Activated B cell treated with CpG ODN at 0.5 μM for 24 hours (primary cell): ENCODE results near the gene CPEB4. TPM values are rescaled to one million over a fixed set of nuclear protein-coding genes. Genes with fewer than 3 reads are reported as not detected.

Source experiments
- ATAC-seq: fragments of 200-7000 bp; cut with Tn5 transposase; one replicate; pipeline ENCODE4 v1.10.0; 2021; ENCODE audit warnings: low read depth, mild to moderate bottlenecking, moderate library complexity
- CTCF ChIA-PET: fragments of 350-600 bp; sonication (Branson Sonifier 250); formaldehyde crosslinking; loops from one replicate; lab custom pipeline; 2021; ENCODE audit warnings: antibody characterized with exemption; lab: Charles Lee
- POLR2A ChIA-PET: fragments of 350-600 bp; sonication (Branson Sonifier 250); formaldehyde crosslinking; loops from one replicate; lab custom pipeline; 2021; ENCODE audit warnings: antibody characterized with exemption; lab: Charles Lee
- DNase-seq: peaks from one replicate; pipeline ENCODE4 v3.0.0; 2022
- H3K27ac Mint-ChIP-seq: one replicate; pipeline ENCODE4 v1.8.0; 2020; ENCODE audit warnings: mixed read lengths
- H3K27me3 Mint-ChIP-seq: one replicate; pipeline ENCODE4 v1.8.0; 2021; ENCODE audit warnings: mixed read lengths
- H3K36me3 Mint-ChIP-seq: one replicate; pipeline ENCODE4 v1.8.0; 2021; ENCODE audit warnings: low read depth, mixed read lengths
- H3K4me1 Mint-ChIP-seq: one replicate; pipeline ENCODE4 v1.8.0; 2021; ENCODE audit warnings: mixed read lengths
- H3K4me3 Mint-ChIP-seq: one replicate; pipeline ENCODE4 v1.8.0; 2020; ENCODE audit warnings: mild to moderate bottlenecking, mixed read lengths
- H3K9me3 Mint-ChIP-seq: one replicate; pipeline ENCODE4 v1.8.0; 2020; ENCODE audit warnings: mixed read lengths
- CTCF ChIP-seq: fragments of 200-600 bp; IDR thresholded peaks from one replicate; pipeline ENCODE4 v1.8.0; 2022; ENCODE audit warnings: antibody characterized with exemption, mild to moderate bottlenecking
- intact Hi-C: fragments of 100-400 bp; cut with micrococcal nuclease; formaldehyde crosslinking; loops from one replicate; pipeline ENCODE4 v1.15.1; 2024
- total RNA-seq: library from RNA; stranded (reverse); gene quantifications from 2 replicates; pipeline ENCODE4 v1.2.3, GENCODE V29; 2022

The CPEB4 gene
- total RNA-seq, 1 donor from 2014 or later = 30.0 TPM

GRCh38 chr5:173858670-173859407, 29.3 kb upstream of the CPEB4 start:
- H3K27ac Mint-ChIP-seq = no peak overlapping the region
- intact Hi-C loops = no loop called here
- CTCF ChIA-PET = interaction anchor here (0.7 kb wide), 1 partner anchor 17 kb away, joined by 3 read pairs; no protein-coding TSS in a partner anchor
- H3K4me1 Mint-ChIP-seq = peaks cover 7% of the 10 kb centered on the region
- TF ChIP-seq CTCF = no peak
- DNase-seq (no peak), ATAC-seq (no peak)
- H3K36me3 Mint-ChIP-seq = no peaks in the 10 kb centered on the region
- no peaks in the 10 kb centered on the region for H3K9me3 Mint-ChIP-seq
- peaks cover 5% of the 10 kb centered on the region for H3K27me3 Mint-ChIP-seq
- H3K4me3 Mint-ChIP-seq = no peak overlapping the region
- POLR2A ChIA-PET = no interaction called here

GRCh38 chr5:173859408-173860159, 28.6 kb upstream of the CPEB4 start:
- H3K27ac Mint-ChIP-seq = no peak overlapping the region
- H3K27me3 Mint-ChIP-seq = peaks cover 6% of the 10 kb centered on the region
- intact Hi-C loops = no loop called here
- H3K36me3 Mint-ChIP-seq = no peaks in the 10 kb centered on the region
- H3K9me3 Mint-ChIP-seq = no peaks in the 10 kb centered on the region
- no peak overlapping the region for H3K4me3 Mint-ChIP-seq
- POLR2A ChIA-PET = no interaction called here
- no peak for DNase-seq
- ATAC-seq = no peak
- peaks cover 3% of the 10 kb centered on the region for H3K4me1 Mint-ChIP-seq
- CTCF ChIA-PET = no interaction called here
- TF ChIP-seq CTCF = no peak

GRCh38 chr5:173862047-173862477, 26.1 kb upstream of the CPEB4 start:
- ATAC-seq (no peak), DNase-seq (no peak)
- ChIA-PET POLR2A (no interaction called here), CTCF (no interaction called here)
- H3K27ac Mint-ChIP-seq = no peak overlapping the region
- no peaks in the 10 kb centered on the region for H3K9me3 Mint-ChIP-seq
- no peak for TF ChIP-seq CTCF
- intact Hi-C loops = no loop called here
- H3K4me3 Mint-ChIP-seq = no peak overlapping the region
- H3K4me1 Mint-ChIP-seq = no peaks in the 10 kb centered on the region
- H3K36me3 Mint-ChIP-seq = no peaks in the 10 kb centered on the region
- peaks cover 4% of the 10 kb centered on the region for H3K27me3 Mint-ChIP-seq

GRCh38 chr5:173863359-173863758, 24.8 kb upstream of the CPEB4 start:
- ChIA-PET CTCF (no interaction called here), POLR2A (no interaction called here)
- H3K36me3 Mint-ChIP-seq = no peaks in the 10 kb centered on the region
- no peaks in the 10 kb centered on the region for H3K4me1 Mint-ChIP-seq
- DNase-seq (no peak), ATAC-seq (no peak)
- H3K27me3 Mint-ChIP-seq = peaks cover 4% of the 10 kb centered on the region
- intact Hi-C loops = no loop called here
- H3K9me3 Mint-ChIP-seq = peaks cover 2% of the 10 kb centered on the region
- TF ChIP-seq CTCF = no peak
- H3K4me3 Mint-ChIP-seq = no peak overlapping the region
- H3K27ac Mint-ChIP-seq = no peak overlapping the region
